WI38 (cell line): ENCODE results near the gene CALML3.

Source experiments
- H3K4me3 ChIP-seq: 2 replicates; pipeline ENCODE4 v1.5.1; 2011; ENCODE audit warnings: low read depth, mild to moderate bottlenecking, control low read depth, low read length
- TF ChIP-seq, protein P1 (sequence below): IDR thresholded peaks from 2 replicates; pipeline ENCODE4 v1.5.1; 2012; ENCODE audit warnings: low read depth, mild to moderate bottlenecking, control low read depth, low read length

Gene CALML3

DNA sequence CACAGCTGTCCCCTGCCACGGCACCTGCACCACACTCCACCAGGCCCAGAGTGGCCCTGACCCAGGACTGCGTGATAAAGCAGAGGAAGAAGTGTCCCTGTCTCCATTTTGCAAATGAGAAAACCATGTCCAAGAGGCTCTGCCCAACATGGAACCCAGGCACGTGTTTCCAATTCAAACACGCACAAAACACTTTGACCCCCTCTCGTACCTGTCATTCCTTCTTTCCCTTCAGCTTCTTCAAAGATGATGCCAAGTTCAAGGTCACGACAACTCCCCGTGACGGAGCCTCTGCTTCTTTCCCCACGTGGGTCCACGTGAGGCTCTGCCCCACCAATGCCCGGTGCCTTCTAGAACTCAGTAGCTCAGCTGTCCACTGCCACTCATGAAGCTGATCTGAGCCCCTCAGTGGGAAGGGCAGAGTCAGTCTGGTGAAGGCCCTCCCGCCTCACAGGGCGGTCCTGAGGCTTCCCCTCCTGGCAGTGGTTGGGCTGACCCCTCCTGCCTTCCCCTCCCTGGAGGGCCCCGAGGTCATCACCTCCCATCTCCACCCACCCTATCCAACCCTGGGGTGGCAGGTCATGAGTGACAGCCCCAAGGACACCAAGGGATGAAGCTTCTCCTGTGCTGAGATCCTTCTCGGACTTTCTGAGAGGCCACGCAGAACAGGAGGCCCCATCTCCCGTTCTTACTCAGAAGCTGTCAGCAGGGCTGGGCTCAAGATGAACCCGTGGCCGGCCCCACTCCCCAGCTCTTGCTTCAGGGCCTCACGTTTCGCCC, 44.4 kb upstream of the CALML3 start:
- H3K4me3 ChIP-seq, result no peak overlapping the region
- TF ChIP-seq, protein P1, sequence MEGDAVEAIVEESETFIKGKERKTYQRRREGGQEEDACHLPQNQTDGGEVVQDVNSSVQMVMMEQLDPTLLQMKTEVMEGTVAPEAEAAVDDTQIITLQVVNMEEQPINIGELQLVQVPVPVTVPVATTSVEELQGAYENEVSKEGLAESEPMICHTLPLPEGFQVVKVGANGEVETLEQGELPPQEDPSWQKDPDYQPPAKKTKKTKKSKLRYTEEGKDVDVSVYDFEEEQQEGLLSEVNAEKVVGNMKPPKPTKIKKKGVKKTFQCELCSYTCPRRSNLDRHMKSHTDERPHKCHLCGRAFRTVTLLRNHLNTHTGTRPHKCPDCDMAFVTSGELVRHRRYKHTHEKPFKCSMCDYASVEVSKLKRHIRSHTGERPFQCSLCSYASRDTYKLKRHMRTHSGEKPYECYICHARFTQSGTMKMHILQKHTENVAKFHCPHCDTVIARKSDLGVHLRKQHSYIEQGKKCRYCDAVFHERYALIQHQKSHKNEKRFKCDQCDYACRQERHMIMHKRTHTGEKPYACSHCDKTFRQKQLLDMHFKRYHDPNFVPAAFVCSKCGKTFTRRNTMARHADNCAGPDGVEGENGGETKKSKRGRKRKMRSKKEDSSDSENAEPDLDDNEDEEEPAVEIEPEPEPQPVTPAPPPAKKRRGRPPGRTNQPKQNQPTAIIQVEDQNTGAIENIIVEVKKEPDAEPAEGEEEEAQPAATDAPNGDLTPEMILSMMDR, result no peak

DNA sequence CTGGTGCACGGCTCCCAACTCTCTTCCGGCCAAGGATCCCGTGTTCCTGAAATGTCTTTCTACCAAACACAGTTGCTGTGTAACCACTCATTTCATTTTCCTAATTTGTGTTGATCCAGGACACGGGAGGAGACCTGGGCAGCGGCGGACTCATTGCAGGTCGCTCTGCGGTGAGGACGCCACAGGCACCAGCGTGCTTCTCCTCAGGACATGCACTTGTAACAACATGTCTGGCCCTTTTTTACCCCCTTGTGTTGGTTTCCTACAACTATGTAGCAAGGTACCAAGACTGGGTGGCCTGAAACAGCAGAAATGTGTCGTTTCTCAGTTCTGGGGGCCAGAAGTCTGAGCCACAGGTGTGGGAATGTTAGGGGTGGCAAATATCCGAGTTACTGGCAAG, 43.6 kb upstream of the CALML3 start:
- TF ChIP-seq, protein P1, result no peak
- no peak overlapping the region for H3K4me3 ChIP-seq

GRCh38 chr10:5482016-5482415, 42.7 kb upstream of the CALML3 start:
- H3K4me3 ChIP-seq, result no peak overlapping the region
- TF ChIP-seq, protein P1, result no peak

GRCh38 chr10:5484205-5484604, 40.6 kb upstream of the CALML3 start:
- H3K4me3 ChIP-seq, result no peak overlapping the region
- TF ChIP-seq, protein P1, result no peak

DNA sequence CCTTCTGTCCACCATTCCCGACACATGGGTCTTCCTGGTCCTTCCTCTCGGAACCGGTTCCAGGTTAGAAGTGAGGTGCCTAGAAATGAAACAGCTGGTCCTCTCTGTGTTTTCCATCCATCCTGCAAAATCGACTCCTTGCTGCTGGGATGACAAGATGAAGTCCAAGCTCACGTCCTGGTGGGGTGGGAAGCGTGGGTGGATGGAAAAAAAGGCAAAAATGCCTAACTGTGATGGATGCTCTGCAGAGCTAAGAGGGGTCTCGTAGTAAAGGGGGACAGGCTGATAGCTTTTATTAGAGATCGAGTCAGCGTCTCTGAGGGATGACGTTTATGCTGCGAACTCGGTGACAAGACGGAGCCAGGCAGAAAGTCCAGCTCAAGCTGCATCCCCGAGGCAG, 39.5 kb upstream of the CALML3 start:
- TF ChIP-seq, protein P1, result no peak
- no peak overlapping the region for H3K4me3 ChIP-seq

DNA sequence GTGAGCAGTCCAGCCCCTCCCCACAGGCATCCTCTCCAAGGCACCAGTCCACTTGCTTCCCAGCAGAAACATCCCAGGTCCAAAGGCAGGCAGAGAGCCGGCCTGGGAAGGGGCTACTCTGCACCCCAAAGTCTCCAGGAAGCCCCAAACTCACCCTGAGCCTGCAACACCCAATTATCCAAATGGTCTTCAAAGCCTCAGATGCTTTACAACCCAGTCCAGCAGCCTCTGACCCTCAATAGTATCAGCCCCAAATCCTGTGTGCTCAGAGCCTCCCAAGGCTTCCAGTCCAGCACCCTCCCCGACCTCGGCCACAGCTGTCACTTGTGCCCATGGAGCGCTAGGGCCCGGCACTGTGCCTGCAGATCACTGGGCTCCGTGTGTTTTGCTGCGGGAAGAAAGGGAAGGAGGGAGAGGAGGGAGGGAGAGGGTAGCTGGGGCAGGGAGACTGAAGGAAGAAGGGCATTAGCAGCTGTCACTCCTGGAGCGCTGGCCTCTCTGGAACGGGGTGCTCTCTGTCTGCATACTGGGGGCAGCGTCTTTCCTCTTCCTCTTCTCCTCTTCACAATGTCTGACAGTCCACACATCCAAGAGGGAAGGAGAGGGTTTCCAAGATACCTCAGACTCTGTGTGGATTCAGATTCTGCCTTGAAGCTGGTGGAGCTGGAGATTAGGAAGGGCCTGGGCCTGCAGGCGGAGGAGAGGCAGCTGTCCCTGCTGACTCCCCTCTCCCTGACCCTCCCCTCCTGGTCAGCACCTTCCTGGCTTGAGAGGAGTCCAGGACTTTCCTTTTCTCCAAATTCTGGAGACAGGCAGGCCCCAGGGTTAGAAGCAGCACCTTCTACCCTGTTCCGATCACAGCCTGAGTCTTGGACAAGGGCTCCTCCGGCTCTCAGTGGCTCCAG, 38.6 kb upstream of the CALML3 start:
- TF ChIP-seq, protein P1, result no peak
- no peak overlapping the region for H3K4me3 ChIP-seq

GRCh38 chr10:5486853-5487235, 37.9 kb upstream of the CALML3 start:
- TF ChIP-seq, protein P1, result no peak
- H3K4me3 ChIP-seq, result no peak overlapping the region
